DMS53 treated with DMSO at 0.1 percent for 48 hours (cell line): Measurements from ENCODE around the gene CRACR2B.

Experiments used
- DNase-seq: peaks from one replicate; lab custom pipeline; 2025; ENCODE audit not compliant: unreplicated experiment; lab: John Stamatoyannopoulos, UW

CRACR2B gene

GRCh38 chr11:794766-795633 is 32.7 kb upstream of the CRACR2B start:
- DNase-seq: no peak

- DNase-seq: peak; percentile 44
These were observed 31.8 kb upstream of the CRACR2B start for GRCh38 chr11:795634-796564.

GRCh38 chr11:796565-797295 is 31.0 kb upstream of the CRACR2B start:
- DNase-seq: no peak

- peak; percentile 47 for DNase-seq
These were observed 30.2 kb upstream of the CRACR2B start for GRCh38 chr11:797296-798092.

- peak; percentile 70 for DNase-seq
These were observed 29.5 kb upstream of the CRACR2B start, which contains the start of gene SLC25A22 for GRCh38 chr11:798093-798713. SLC25A22 (minus strand) TSS chr11:798281; CDS start chr11:795006, 3,275 bp downstream.

GRCh38 chr11:799641-800316 is 27.9 kb upstream of the CRACR2B start:
- DNase-seq: no peak

- DNase-seq: no peak
These were observed 27.2 kb upstream of the CRACR2B start for GRCh38 chr11:800473-800872.

- no peak for DNase-seq
These were observed 26.5 kb upstream of the CRACR2B start for GRCh38 chr11:801097-801780.

GRCh38 chr11:802018-802617 is 25.6 kb upstream of the CRACR2B start:
- no peak for DNase-seq

- no peak for DNase-seq
These were observed 24.8 kb upstream of the CRACR2B start for GRCh38 chr11:802693-803466.

- no peak for DNase-seq
These were observed 24.3 kb upstream of the CRACR2B start for GRCh38 chr11:803467-803742.

GRCh38 chr11:803770-804598 is 23.7 kb upstream of the CRACR2B start:
- no peak for DNase-seq

- DNase-seq: no peak
These were observed 23.1 kb upstream of the CRACR2B start for GRCh38 chr11:804599-804964.

- DNase-seq: no peak
These were observed 19.1 kb upstream of the CRACR2B start for GRCh38 chr11:808427-809286.

- peak; percentile 97 for DNase-seq
These were observed 18.3 kb upstream of the CRACR2B start, which contains the start of gene RPLP2 for GRCh38 chr11:809287-810039. RPLP2 (plus strand) TSS chr11:809967; CDS start chr11:810235, 268 bp downstream.
